ENCODE results near the gene DEDD2.
"Not testable (repeated sequence)": the region's sequence is repeated elsewhere in the genome, so short reads cannot be mapped to it uniquely, and the experiment has no call there.

Gene DEDD2, protein sequence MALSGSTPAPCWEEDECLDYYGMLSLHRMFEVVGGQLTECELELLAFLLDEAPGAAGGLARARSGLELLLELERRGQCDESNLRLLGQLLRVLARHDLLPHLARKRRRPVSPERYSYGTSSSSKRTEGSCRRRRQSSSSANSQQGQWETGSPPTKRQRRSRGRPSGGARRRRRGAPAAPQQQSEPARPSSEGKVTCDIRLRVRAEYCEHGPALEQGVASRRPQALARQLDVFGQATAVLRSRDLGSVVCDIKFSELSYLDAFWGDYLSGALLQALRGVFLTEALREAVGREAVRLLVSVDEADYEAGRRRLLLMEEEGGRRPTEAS

GRCh38 chr19:42217520-42218437 is at the start of gene DEDD2:
DEDD2 (minus strand) TSS chr19:42217677; CDS start chr19:42217007, 670 bp downstream.
- DNase-seq (ENCODE audit: low read depth in 2 of 3, low spot score in 1 of 3), result peak; percentile 99 to 100 (median 100)

DNA sequence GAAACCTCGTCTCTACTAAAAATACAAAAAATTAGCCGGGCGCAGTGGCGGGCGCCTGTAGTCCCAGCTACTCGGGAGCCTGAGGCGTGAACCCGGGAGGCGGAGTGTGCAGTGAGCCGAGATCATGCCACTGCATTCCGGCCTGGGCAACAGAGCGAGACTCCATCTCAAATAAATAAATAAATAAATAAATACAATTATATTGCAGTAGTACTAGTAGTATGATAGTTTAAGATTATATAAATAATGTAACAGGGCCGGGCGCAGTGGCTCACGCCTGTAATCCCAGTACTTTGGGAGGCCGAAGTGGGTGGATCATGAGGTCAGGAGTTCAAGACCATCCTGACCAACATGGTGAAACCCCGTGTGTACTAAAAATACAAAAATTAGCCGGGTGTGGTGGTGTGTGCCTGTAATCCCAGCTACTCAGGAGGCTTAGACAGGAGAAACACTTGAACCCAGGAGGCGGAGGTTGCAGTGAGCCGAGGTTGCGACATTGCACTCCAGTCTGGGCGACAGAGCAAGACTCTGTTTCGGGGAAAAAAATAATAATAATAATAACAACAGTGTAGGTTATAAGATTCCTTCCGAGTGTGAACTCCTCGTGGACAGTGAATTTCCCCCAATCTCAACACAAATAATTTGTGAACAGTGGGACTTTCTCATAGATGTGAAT is 49.6 kb upstream of the DEDD2 start:
- DNase-seq (ENCODE audit: low read depth in 2 of 3, low spot score in 1 of 3), result not testable (repeated sequence)

- DNase-seq (ENCODE audit: low read depth in 2 of 3, low spot score in 1 of 3), result not testable (repeated sequence)
Measured at GRCh38 chr19:42266105-42266504, 48.6 kb upstream of the DEDD2 start.

GRCh38 chr19:42261763-42262162 is 44.3 kb upstream of the DEDD2 start:
- DNase-seq (ENCODE audit: low read depth in 2 of 3, low spot score in 1 of 3), result no peak

DNA sequence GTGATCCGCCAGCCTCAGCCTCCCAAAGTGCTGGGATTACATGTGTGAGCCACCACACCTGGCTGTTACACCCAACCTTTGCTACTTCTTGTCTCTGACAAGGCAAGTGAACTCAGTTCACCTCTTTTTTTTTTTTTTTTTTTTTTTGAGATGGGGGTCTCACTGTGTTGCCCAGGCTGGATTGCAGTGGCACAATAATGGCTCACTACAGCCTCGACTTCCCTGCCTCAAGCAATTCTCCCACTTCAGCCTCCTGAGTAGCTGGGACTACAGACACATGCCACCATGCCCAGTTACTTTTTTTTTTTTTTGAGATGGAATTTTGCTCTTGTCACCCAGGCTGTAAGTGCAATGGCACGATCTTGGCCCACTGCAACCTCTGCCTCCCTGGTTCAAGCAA is 40.4 kb upstream of the DEDD2 start:
- not testable (repeated sequence) for DNase-seq (ENCODE audit: low read depth in 2 of 3, low spot score in 1 of 3)

GRCh38 chr19:42255766-42256745 is 38.6 kb upstream of the DEDD2 start:
- DNase-seq (ENCODE audit: low read depth in 2 of 3, low spot score in 1 of 3), result no peak

DNA sequence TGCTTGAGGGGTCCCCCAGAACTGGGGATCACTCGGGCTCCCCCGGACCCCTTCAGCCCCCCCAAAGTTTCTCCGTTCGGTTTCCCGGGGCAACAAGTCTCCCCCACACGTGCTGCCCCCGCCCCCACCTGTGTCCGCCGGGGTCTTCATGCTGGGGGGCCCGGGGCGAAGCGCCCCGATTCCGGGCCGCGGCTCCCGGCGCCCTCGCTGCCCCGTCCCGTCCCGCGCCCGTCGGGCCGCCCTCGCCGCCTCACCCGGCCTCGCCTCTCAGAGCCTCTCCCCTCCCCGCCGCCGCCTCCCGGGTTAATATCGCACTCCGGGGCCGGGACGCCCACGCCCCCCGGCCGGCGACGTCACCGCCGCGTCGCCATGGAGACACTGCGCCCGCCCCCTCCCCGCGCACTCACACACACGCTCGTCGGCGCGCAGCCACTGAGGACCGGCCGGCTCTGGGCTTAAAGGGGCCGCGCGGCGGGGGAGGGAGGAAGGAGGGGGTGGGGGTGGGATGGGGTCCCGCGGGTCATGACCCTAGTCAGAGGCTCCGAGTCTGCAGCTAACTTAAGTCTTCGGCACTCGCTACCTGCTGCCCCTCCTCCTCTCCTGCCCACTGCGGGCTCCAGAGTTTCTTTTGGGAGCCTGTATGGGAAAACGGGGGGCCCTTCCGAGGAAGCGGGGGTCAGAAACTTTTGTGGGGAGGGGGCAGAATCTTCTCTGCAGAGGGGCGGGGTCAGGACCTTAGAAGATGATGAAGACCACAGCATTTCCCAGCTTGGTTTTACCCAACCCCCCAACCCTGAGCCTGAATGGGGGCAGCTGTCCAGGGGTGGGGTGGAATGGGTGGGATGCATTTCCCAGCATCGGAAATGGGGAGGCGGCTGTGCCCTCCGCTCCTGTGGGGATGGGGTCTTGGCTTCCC is 37.6 kb upstream of the DEDD2 start, which contains the start of gene ERF:
TSS of gene ERF (minus strand) at position 279 of the 916 bp plus-strand sequence. CDS start at position 150, 129 bp downstream.
- peak; percentile 88 to 91 (median 91) for DNase-seq (ENCODE audit: low read depth in 2 of 3, low spot score in 1 of 3)

DNA sequence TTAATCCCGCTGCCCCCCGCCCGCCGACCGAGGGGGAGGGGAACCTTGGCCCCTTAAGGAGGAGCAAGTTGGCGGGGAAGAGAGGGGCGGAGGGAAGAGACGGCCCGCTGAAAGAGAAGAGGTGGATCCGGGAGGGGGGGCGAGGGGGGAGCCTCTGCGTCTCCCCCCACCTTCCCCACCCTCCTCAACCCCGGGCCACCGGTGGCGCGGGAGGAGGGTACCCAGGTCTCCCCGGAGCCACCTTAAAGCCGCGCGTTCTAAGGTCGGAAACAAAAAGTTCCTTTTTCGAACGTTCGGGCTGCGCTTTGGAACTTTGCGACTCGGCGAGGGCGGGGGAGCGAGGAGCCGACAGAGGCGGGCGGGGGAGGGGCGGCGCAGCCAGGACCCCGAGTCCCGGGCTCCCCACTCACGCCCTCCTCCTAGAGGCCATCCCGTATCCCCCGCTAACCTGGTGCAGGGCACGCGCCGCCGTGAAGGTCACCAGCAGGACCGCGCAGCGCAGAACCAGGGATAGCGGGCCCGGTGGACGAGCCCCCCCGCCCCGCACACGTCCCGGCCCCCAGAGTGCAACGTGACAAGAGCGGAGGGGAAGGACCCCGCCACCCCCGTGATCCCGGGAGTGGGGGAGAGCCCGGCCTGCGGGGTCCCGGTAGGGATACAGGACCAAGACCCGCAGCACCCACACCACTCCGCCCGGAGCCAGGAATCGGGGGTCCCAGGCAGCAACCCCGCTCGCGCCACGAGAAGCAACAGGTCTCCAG is 36.8 kb upstream of the DEDD2 start:
- DNase-seq (ENCODE audit: low read depth in 2 of 3, low spot score in 1 of 3), result peak in 2 of 3 donors; percentile 65 to 67

GRCh38 chr19:42253245-42254088 is 36.0 kb upstream of the DEDD2 start:
- DNase-seq (ENCODE audit: low read depth in 2 of 3, low spot score in 1 of 3), result peak in 2 of 3 donors; percentile 42 to 62

- DNase-seq (ENCODE audit: low read depth in 2 of 3, low spot score in 1 of 3), result no peak
Measured at GRCh38 chr19:42252365-42253244, 35.1 kb upstream of the DEDD2 start.

GRCh38 chr19:42251572-42252358 is 34.3 kb upstream of the DEDD2 start:
- no peak for DNase-seq (ENCODE audit: low read depth in 2 of 3, low spot score in 1 of 3)

DNA sequence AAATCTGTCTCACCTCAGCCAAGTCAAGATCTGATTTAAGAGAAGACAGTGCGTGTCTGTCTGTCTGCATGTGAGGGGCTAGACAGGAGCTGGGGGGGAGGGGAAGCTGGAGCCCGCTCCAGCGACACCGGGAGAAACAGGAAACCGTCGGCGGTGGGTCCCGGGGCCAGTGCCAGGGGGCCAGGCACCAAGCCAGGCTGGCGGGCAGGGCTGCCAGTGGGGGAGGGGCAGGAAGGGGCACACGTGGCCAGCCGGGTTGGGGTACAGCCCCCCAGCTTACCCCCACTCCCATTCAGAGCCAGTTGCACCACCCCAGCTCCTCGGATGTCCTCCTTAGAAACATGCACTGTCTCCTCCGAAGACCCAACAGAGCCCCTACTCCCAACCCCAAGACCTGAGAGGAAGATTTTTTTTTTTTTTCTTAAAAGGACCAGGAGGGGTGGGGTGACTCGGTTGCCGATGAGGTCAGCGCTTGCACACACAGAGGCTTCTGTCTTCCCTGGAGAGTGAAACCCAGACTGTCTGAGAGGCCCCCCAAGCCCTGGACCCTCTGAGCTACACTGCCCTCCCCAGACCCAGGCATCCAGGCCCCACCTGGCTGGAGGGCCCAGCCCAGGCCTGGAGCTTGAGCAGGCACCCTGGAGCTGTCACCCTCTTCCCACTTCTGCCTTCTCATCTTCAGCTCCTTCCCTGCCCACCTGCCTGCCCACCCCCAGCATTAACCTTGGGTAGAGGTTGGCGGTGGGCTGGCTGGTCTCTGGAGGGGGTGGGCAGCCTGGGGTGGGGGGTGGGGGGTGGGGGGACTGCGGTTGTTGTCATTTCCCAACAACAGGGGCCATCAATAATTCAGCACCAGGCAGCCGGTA is 33.4 kb upstream of the DEDD2 start:
- no peak for DNase-seq (ENCODE audit: low read depth in 2 of 3, low spot score in 1 of 3)

DNA sequence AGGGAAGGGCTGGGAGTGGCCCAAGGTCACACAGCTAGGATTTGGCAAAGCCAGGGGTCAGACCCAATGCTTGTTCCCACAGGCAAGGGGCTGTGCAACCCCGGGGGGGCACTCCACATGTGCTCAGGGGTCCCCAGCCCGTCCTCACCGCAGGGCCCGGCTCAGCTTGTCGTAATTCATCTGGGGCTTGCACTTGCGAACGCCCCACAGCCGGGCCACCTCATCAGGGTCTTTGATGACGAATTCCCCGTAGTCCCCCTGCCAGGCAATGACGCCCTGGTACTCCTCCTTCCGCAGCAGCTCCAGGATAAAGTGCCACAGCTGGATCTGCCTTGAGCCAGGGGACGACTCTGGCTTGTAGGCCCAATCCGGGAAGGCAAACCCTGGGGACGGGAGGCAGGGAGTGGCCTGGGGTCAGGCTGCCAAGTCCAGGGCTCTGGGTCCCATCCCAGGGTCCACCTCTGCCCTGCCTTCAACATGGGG is 32.7 kb upstream of the DEDD2 start:
- no peak for DNase-seq (ENCODE audit: low read depth in 2 of 3, low spot score in 1 of 3)

- no peak for DNase-seq (ENCODE audit: low read depth in 2 of 3, low spot score in 1 of 3)
Measured at GRCh38 chr19:42249769-42250168, 32.3 kb upstream of the DEDD2 start.
